Progenitor cell of endocrine pancreas (in vitro differentiated cells): ENCODE data around the gene CDC14A. TPM values are rescaled to one million over a fixed set of nuclear protein-coding genes. Genes with fewer than 3 reads are reported as not detected.

Experiments used
- DNase-seq: peaks from one replicate; pipeline ENCODE4 v3.0.0; 2021; ENCODE audit warnings: low spot score; ENCODE audit not compliant: unreplicated experiment
- H3K27ac Mint-ChIP-seq: 2 replicates; pipeline ENCODE4 v1.8.0; 2021; ENCODE audit warnings: mild to moderate bottlenecking, moderate library complexity, mixed read lengths
- H3K27me3 Mint-ChIP-seq: 2 replicates; pipeline ENCODE4 v1.8.0; 2021; ENCODE audit warnings: mixed read lengths
- H3K36me3 Mint-ChIP-seq: 2 replicates; pipeline ENCODE4 v1.8.0; 2022; ENCODE audit warnings: mixed read lengths; ENCODE audit not compliant: insufficient read depth
- H3K4me1 Mint-ChIP-seq: 2 replicates; pipeline ENCODE4 v1.8.0; 2021; ENCODE audit warnings: low read depth, mixed read lengths
- H3K4me3 Mint-ChIP-seq: 2 replicates; pipeline ENCODE4 v1.8.0; 2021; ENCODE audit warnings: low read depth, mild to moderate bottlenecking, moderate library complexity, mixed read lengths
- H3K9me3 Mint-ChIP-seq: 2 replicates; pipeline ENCODE4 v1.8.0; 2021; ENCODE audit warnings: low read depth, mixed read lengths
- CTCF ChIP-seq: fragments of 200-600 bp; sonication (generic); IDR thresholded peaks from one replicate; pipeline ENCODE4 v1.5.0; 2021; ENCODE audit warnings: antibody characterized with exemption, mild to moderate bottlenecking; ENCODE audit not compliant: unreplicated experiment
- total RNA-seq: library from RNA; stranded (reverse); gene quantifications from 2 replicates; pipeline ENCODE4 v1.2.1, GENCODE V29; 2021

CDC14A gene
- total RNA-seq, 1 donor from 2014 or later = 23.3 TPM

DNA sequence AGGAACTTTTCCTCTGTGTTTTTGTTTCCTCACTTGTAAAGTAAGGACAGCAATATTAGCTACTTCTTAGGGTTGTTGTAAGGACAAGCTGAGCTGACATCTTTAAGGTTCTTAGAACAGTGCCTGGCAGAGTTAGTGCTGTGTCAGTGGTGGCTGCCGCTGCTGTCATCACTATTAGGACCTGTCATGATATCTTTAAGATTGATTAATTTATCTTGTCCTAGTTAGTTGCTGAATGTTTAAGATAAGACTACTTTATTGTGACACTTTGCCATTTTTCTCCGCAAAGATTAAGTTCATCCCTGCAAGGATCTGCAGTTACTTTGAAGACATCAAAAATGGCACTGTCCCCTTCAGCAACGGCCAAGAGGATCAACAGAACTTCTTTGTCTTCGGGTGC, 145.5 kb downstream of the CDC14A start:
- Mint-ChIP-seq H3K4me3 (no peak overlapping the region), H3K27me3 (no peaks in the 10 kb centered on the region), H3K27ac (no peak overlapping the region), H3K4me1 (peaks cover 5% of the 10 kb centered on the region), H3K9me3 (no peaks in the 10 kb centered on the region), H3K36me3 (peaks cover 25% of the 10 kb centered on the region)
- TF ChIP-seq CTCF = no peak
- DNase-seq = no peak

DNA sequence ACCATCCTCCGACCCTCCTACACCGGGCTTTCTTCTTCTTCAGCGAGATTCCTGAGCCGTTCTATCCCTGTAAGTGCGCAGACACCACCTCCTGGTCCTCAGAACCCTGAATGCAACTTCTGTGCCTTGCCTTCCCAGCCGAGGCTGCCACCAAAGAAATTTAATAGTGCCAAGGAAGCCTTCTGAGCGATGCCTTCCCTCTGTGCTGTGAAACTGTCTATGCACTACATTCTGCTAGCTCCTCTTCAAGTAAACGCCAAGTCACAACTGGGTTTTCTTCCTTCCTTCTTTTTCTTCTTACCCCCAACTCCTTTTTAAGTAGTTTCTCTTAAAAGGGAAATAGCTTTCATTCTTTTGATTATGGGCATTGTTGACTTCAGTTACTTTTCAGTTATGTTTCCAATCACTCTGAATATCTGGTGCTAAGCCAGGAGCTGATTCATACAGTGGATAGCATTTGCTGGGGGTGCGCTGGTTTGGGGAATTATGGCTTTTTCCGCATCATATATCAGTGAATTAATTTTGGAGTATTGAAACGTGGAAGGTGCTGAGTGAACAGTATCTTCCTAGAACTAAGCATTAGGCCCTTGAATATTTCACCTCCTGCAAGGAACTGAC, 147.0 kb downstream of the CDC14A start:
- Mint-ChIP-seq H3K36me3 (peaks cover 26% of the 10 kb centered on the region), H3K27ac (no peak overlapping the region), H3K4me1 (peaks cover 5% of the 10 kb centered on the region), H3K4me3 (no peak overlapping the region), H3K27me3 (no peaks in the 10 kb centered on the region), H3K9me3 (no peaks in the 10 kb centered on the region)
- no peak for TF ChIP-seq CTCF
- DNase-seq = no peak

- peak overlapping the region; percentile 52 for H3K27ac Mint-ChIP-seq
- no peak overlapping the region for H3K4me3 Mint-ChIP-seq
These were observed 149.9 kb downstream of the CDC14A start for GRCh38 chr1:100502052-100502792.

GRCh38 chr1:100506217-100506616, 153.9 kb downstream of the CDC14A start:
- TF ChIP-seq CTCF = no peak
- peaks cover 2% of the 10 kb centered on the region for H3K4me1 Mint-ChIP-seq
- no peak for DNase-seq
- H3K36me3 Mint-ChIP-seq = peaks cover 22% of the 10 kb centered on the region
- H3K27me3 Mint-ChIP-seq = no peaks in the 10 kb centered on the region
- no peak overlapping the region for H3K4me3 Mint-ChIP-seq
- H3K27ac Mint-ChIP-seq = no peak overlapping the region
- no peaks in the 10 kb centered on the region for H3K9me3 Mint-ChIP-seq

More at GRCh38 chr1:100502052-100502792, 149.9 kb downstream of the CDC14A start:
- peaks cover 28% of the 10 kb centered on the region for H3K36me3 Mint-ChIP-seq
- no peaks in the 10 kb centered on the region for H3K27me3 Mint-ChIP-seq
- H3K4me1 Mint-ChIP-seq = no peaks in the 10 kb centered on the region
- no peak for TF ChIP-seq CTCF
- DNase-seq = no peak
- H3K9me3 Mint-ChIP-seq = no peaks in the 10 kb centered on the region

GRCh38 chr1:100510451-100510850, 158.1 kb downstream of the CDC14A start:
- no peak for TF ChIP-seq CTCF

More at GRCh38 chr1:100510451-100510850, 158.1 kb downstream of the CDC14A start:
- Mint-ChIP-seq H3K9me3 (no peaks in the 10 kb centered on the region), H3K27me3 (no peaks in the 10 kb centered on the region), H3K4me3 (no peak overlapping the region), H3K36me3 (peaks cover 16% of the 10 kb centered on the region), H3K27ac (no peak overlapping the region), H3K4me1 (peaks cover 5% of the 10 kb centered on the region)
- no peak for DNase-seq
